H9 (cell line): ENCODE measurements around the gene JPH2. TPM values are rescaled to one million over a fixed set of nuclear protein-coding genes. Genes with fewer than 3 reads are reported as not detected.

Source experiments
- DNase-seq: peaks from one replicate; pipeline ENCODE4 v3.0.0-alpha.2; 2017
- H2AFZ ChIP-seq: one replicate; pipeline ENCODE4 v1.6.1; 2013; ENCODE audit warnings: mild to moderate bottlenecking, low read length, control low read depth, moderate library complexity
- H2AK5ac ChIP-seq: 2 replicates; pipeline ENCODE4 v1.6.1; 2013; ENCODE audit warnings: low read length, control low read depth, mixed read lengths; ENCODE audit not compliant: insufficient read length
- H2BK120ac ChIP-seq: one replicate; pipeline ENCODE4 v1.6.1; 2013; ENCODE audit warnings: low read depth, mild to moderate bottlenecking, low read length, control low read depth, inconsistent platforms; ENCODE audit not compliant: poor library complexity, severe bottlenecking
- H2BK12ac ChIP-seq: 2 replicates; pipeline ENCODE4 v1.6.1; 2013; ENCODE audit warnings: low read length, control low read depth, mixed read lengths, low read depth; ENCODE audit not compliant: insufficient read length
- H2BK15ac ChIP-seq: 2 replicates; pipeline ENCODE4 v1.6.1; 2013; ENCODE audit warnings: low read depth, low read length, control low read depth
- H2BK20ac ChIP-seq: one replicate; pipeline ENCODE4 v1.6.1; 2013; ENCODE audit warnings: low read depth, mild to moderate bottlenecking, low read length, control low read depth, inconsistent platforms; ENCODE audit not compliant: poor library complexity, severe bottlenecking
- H2BK5ac ChIP-seq: 2 replicates; pipeline ENCODE4 v1.6.1; 2013; ENCODE audit warnings: low read length, control low read depth, mixed read lengths; ENCODE audit not compliant: insufficient read length
- H3K14ac ChIP-seq: 2 replicates; pipeline ENCODE4 v1.6.1; 2013; ENCODE audit warnings: low read length, control low read depth; ENCODE audit not compliant: insufficient read depth
- H3K18ac ChIP-seq: 2 replicates; pipeline ENCODE4 v1.6.1; 2013; ENCODE audit warnings: low read depth, mild to moderate bottlenecking, mixed read lengths, low read length, control low read depth; ENCODE audit not compliant: insufficient read length
- H3K23ac ChIP-seq: 2 replicates; pipeline ENCODE4 v1.6.1; 2013; ENCODE audit warnings: low read length, control low read depth, mixed read lengths, low read depth; ENCODE audit not compliant: insufficient read length
- H3K23me2 ChIP-seq: 2 replicates; pipeline ENCODE4 v1.6.1; 2013; ENCODE audit warnings: low read depth, mild to moderate bottlenecking, mixed read lengths, low read length, control low read depth; ENCODE audit not compliant: insufficient read length, poor library complexity, severe bottlenecking
- H3K27ac ChIP-seq: 2 replicates; pipeline ENCODE4 v1.5.1; 2013; ENCODE audit warnings: low read length, control low read depth, mixed read lengths, low read depth; ENCODE audit not compliant: insufficient read length
- H3K27me3 ChIP-seq: 2 replicates; pipeline ENCODE4 v1.6.1; 2013; ENCODE audit warnings: low read length, control low read depth, inconsistent platforms; ENCODE audit not compliant: insufficient read depth
- H3K4ac ChIP-seq: 2 replicates; pipeline ENCODE4 v1.6.1; 2013; ENCODE audit warnings: low read depth, mild to moderate bottlenecking, control low read depth, inconsistent platforms, low read length, moderate library complexity
- H3K4me1 ChIP-seq: 2 replicates; pipeline ENCODE4 v1.6.1; 2013; ENCODE audit warnings: low read length, control low read depth, inconsistent platforms; ENCODE audit not compliant: insufficient read depth
- H3K4me2 ChIP-seq: 2 replicates; pipeline ENCODE4 v1.6.1; 2013; ENCODE audit warnings: low read length, control low read depth, mixed read lengths; ENCODE audit not compliant: insufficient read length, insufficient read depth
- H3K56ac ChIP-seq: 2 replicates; pipeline ENCODE4 v1.6.1; 2013; ENCODE audit warnings: low read depth, mild to moderate bottlenecking, mixed read lengths, low read length, control low read depth; ENCODE audit not compliant: insufficient read length
- H3K79me1 ChIP-seq: 2 replicates; pipeline ENCODE4 v1.6.1; 2013; ENCODE audit warnings: low read depth, mild to moderate bottlenecking, moderate library complexity, low read length, control low read depth, inconsistent platforms; ENCODE audit not compliant: insufficient read depth, poor library complexity, severe bottlenecking
- H3K79me2 ChIP-seq: 2 replicates; pipeline ENCODE4 v1.6.1; 2013; ENCODE audit warnings: low read length, control low read depth, inconsistent platforms; ENCODE audit not compliant: insufficient read depth
- H3K9ac ChIP-seq: 2 replicates; pipeline ENCODE4 v1.6.1; 2013; ENCODE audit warnings: low read length, control low read depth, mixed read lengths; ENCODE audit not compliant: insufficient read length; ENCODE audit errors: extremely low read depth
- H3K9me3 ChIP-seq: one replicate; pipeline ENCODE4 v1.6.1; 2013; ENCODE audit warnings: low read depth, low read length, inconsistent platforms; ENCODE audit not compliant: control insufficient read depth
- H3T11ph ChIP-seq: one replicate; pipeline ENCODE4 v1.6.1; 2013; ENCODE audit warnings: mild to moderate bottlenecking, low read length, control low read depth, inconsistent platforms
- H4K20me1 ChIP-seq: one replicate; pipeline ENCODE4 v1.6.1; 2013; ENCODE audit not compliant: control insufficient read depth, insufficient read length, insufficient read depth
- H4K5ac ChIP-seq: 2 replicates; pipeline ENCODE4 v1.6.1; 2013; ENCODE audit warnings: low read depth, mild to moderate bottlenecking, mixed read lengths, low read length, control low read depth; ENCODE audit not compliant: insufficient read length
- H4K8ac ChIP-seq: replicated peaks from 2 replicates; pipeline ENCODE4 v1.6.1; 2013; ENCODE audit warnings: low read length, control low read depth, mixed read lengths, low read depth; ENCODE audit not compliant: insufficient read length
- H4K91ac ChIP-seq: 2 replicates; pipeline ENCODE4 v1.6.1; 2013; ENCODE audit warnings: low read depth, mild to moderate bottlenecking, moderate library complexity, mixed read lengths, low read length, control low read depth; ENCODE audit not compliant: insufficient read length
- H3K27ac Mint-ChIP-seq, 3 experiments: 2 replicates in 2 of 3; 3 replicates in 1 of 3; pipeline ENCODE4 v1.8.0; 2020 to 2021; ENCODE audit warnings: mixed read lengths in 3 of 3, mild to moderate bottlenecking in 1 of 3, moderate library complexity in 1 of 3
- H3K27me3 Mint-ChIP-seq: 2 replicates; pipeline ENCODE4 v1.8.0; 2021; ENCODE audit warnings: low read depth, mild to moderate bottlenecking, moderate library complexity, mixed read lengths
- H3K36me3 Mint-ChIP-seq, 3 experiments: 2 replicates in 2 of 3; 3 replicates in 1 of 3; pipeline ENCODE4 v1.8.0; 2020 to 2021; ENCODE audit warnings: low read depth in 3 of 3, mixed read lengths in 3 of 3; ENCODE audit not compliant: insufficient read depth in 1 of 3
- H3K4me1 Mint-ChIP-seq, 2 experiments: 2 replicates each; pipeline ENCODE4 v1.8.0; 2020; ENCODE audit warnings: mixed read lengths in 2 of 2
- H3K4me3 Mint-ChIP-seq, 2 experiments: 2 replicates in 1 of 2; 3 replicates in 1 of 2; pipeline ENCODE4 v1.8.0; 2020 to 2021; ENCODE audit warnings: mild to moderate bottlenecking in 2 of 2, mixed read lengths in 2 of 2, moderate library complexity in 1 of 2
- H3K9me3 Mint-ChIP-seq, 2 experiments: 2 replicates in 1 of 2; 3 replicates in 1 of 2; pipeline ENCODE4 v1.8.0; 2020; ENCODE audit warnings: mild to moderate bottlenecking in 2 of 2, mixed read lengths in 2 of 2, moderate library complexity in 1 of 2
- CTCF ChIP-seq: fragments of 200-600 bp; sonication (generic); conservative IDR thresholded peaks from 3 replicates; pipeline ENCODE4 v1.8.0; 2021; ENCODE audit warnings: antibody characterized with exemption, mild to moderate bottlenecking
- WGBS: extraction: QIAGEN DNeasy Blood & Tissue Kit; methylation state at CpG from one replicate; pipeline ENCODE4 v1.1.7; 2013; ENCODE audit warnings: missing lambda C conversion rate, low lambda C conversion rate, mixed read lengths; ENCODE audit not compliant: insufficient read length; ENCODE audit errors: extremely low coverage; 5-methylcytosine and 5-hydroxymethylcytosine counted together
- total RNA-seq: library from RNA; stranded (reverse); gene quantifications from 2 replicates; pipeline ENCODE4 v1.2.1, GENCODE V29; 2021

The JPH2 gene
- total RNA-seq, 1 experiment from 2014 or later = 0.31 TPM

DNA sequence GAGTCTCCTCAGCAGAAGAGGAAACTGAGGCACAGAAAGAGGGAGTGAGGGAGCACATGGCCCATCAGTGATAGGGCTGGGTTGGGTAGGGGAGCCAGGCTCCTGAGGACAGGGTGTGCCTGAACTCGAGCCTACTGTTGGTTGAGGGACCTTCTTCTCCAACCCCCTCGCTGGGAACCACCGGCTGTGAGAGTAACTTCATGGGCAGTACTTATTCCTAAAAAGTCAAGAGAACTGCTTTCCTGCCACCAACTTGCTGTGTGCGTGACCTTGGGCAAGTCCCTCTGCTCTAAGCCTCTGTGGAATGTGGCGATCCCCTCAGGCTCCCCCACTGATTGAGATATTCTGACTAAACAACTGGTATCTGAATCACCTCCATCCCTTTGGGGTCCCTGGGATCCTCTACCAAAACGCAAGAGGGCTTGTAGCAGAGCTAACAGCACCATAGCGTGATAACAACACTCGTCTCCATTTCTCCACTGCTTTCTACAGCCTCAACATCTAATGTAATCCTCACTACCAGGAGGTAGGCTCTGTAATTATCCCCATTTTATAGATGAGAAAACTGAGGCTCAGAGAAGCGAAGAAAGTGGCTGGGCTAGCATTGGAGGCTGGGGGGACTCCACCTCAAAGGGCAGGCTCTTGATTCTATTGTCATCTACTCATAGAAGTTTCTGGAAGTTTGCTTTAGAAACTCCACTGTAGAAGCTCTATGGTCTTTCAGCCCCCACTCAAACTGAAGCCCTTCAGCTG lies 76.0 kb downstream of the JPH2 start:
- no peaks in the 10 kb centered on the region for H3K27me3 ChIP-seq
- no peak overlapping the region for H3K27ac Mint-ChIP-seq
- H4K91ac ChIP-seq = no peak overlapping the region
- H3K27ac ChIP-seq = no peak overlapping the region
- H2AK5ac ChIP-seq = no peak overlapping the region
- H3K79me1 ChIP-seq = no peaks in the 10 kb centered on the region
- H3K4me2 ChIP-seq = no peak overlapping the region
- no peak overlapping the region for H4K8ac ChIP-seq
- no peak for TF ChIP-seq CTCF
- H2BK5ac ChIP-seq = no peak overlapping the region
- peaks cover 11% of the 10 kb centered on the region for H3K27me3 Mint-ChIP-seq
- H3K18ac ChIP-seq = no peak overlapping the region
- no peak overlapping the region for H2BK15ac ChIP-seq
- H3K23ac ChIP-seq = no peak overlapping the region
- no peak overlapping the region; a peak in 1 of 5 replicates for H3K4me3 Mint-ChIP-seq
- peaks cover 6 to 14% of the 10 kb centered on the region in 2 experiments; a peak in 3 of 4 replicates for H3K4me1 Mint-ChIP-seq
- WGBS = no CpG with 5 or more reads among the region's 9 CpGs
- H3K4ac ChIP-seq = no peak overlapping the region
- H4K5ac ChIP-seq = no peak overlapping the region
- no peak overlapping the region for H2BK20ac ChIP-seq
- H3K9me3 Mint-ChIP-seq = peaks cover 20 to 21% of the 10 kb centered on the region in 2 experiments
- no peaks in the 10 kb centered on the region for H3K79me2 ChIP-seq
- no peaks in the 10 kb centered on the region for H4K20me1 ChIP-seq
- no peak overlapping the region for H2BK12ac ChIP-seq
- peaks cover 0 to 17% (median 5%) of the 10 kb centered on the region in 3 experiments; a peak in 6 of 7 replicates for H3K36me3 Mint-ChIP-seq
- H3K23me2 ChIP-seq = no peaks in the 10 kb centered on the region
- H2BK120ac ChIP-seq = no peak overlapping the region
- no peaks in the 10 kb centered on the region for H3K4me1 ChIP-seq
- DNase-seq = no peak
- no peak overlapping the region for H3K14ac ChIP-seq
- H3T11ph ChIP-seq = no peak overlapping the region
- H3K9ac ChIP-seq = no peak overlapping the region
- H3K9me3 ChIP-seq = no peaks in the 10 kb centered on the region
- no peak overlapping the region for H2AFZ ChIP-seq
- no peak overlapping the region for H3K56ac ChIP-seq
